GM18868 (cell line): ENCODE measurements around the gene NELFA.

ENCODE experiments used
- ATAC-seq: cut with Tn5 transposase; IDR thresholded peaks from one replicate; pipeline ENCODE4 v1.9.1; 2021; ENCODE audit warnings: mild to moderate bottlenecking, moderate library complexity; ENCODE audit not compliant: unreplicated experiment

NELFA gene

GRCh38 chr4:2008921-2009650, at the start of gene NELFA:
Gene NELFA, minus strand, starts transcription at chr4:2008974. Its CDS starts 15 bp downstream, at chr4:2008959.
- ATAC-seq = peak; percentile 82

- no peak for ATAC-seq
Observed at GRCh38 chr4:2057382-2058065, 48.8 kb upstream of the NELFA start.

DNA sequence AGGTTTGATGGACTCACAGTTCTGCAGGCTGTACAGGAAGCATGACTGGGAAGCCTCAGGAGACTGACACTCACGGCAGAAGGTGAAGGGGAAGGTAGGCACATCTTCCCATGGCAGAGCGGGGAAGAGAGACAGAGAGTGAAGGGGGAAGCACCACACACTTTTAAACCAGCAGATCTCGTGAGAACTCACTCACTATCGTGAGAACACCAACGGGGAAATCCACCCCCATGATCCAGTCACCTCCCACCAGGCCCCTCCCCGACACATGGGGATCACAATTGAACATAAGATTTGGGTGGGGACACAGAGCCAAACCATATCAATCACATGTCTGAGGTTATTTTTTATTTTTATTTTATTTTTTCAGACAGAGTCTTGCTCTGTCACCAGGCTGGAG, 45.4 kb upstream of the NELFA start:
- no peak for ATAC-seq

- ATAC-seq = no peak
Observed at GRCh38 chr4:2051086-2051485, 42.3 kb upstream of the NELFA start.

DNA sequence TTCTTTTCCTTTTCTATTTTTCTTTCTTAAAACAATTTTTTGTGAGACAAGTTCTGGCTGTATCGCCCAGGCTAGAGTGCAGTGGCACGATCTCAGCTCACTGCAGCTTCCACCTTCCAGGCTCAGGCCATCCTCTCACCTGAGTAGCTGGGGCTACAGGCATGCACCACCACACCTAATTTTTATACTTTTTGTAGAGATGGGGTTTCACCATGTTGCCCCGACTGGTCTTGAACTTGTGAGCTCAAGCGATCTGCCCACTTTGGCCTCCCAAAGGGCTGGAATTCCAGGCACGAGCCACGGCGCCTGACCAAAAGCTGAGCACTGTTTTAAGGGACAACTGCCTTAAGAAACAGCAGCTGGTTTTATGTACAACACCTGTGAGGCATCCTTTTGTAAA, 41.0 kb upstream of the NELFA start:
- ATAC-seq = no peak

DNA sequence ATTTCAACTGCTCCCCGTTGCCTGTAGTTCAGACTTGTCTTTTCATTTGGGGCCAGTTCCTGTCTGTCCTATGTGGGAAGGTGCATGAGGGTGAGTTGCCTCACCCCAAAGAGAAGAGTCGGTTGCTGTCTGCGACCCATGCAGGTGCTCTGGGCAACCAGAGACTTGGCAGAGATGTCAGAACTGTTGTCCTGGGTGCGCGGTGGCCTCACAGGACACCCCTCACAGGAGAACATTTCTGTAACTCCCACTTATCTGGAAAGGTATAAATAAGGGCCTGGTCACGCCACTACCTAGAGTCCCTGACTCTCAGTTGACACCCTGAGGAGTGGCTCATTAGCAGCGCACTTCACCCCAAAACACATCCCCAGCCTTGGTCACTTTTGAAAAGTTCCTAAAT, 40.6 kb upstream of the NELFA start:
- no peak for ATAC-seq

DNA sequence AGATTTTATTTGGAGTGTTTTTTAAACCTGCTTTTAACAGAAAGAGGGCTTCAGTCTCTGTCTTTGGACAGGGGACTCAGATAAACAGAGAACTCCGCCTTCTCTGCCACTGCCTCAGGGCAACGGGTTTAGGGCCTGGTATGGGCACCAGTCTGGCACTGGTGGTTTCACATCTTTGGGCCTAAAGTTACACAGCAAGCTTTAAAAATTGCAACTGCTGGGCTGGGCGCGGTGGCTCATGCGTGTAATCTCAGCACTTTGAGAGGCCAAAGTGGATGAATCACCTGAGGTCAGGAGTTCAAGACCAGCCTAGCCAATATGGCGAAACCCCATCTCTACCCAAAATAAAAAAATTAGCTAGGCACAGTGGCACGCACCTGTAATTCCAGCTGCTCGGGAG, 40.1 kb upstream of the NELFA start:
- no peak for ATAC-seq

DNA sequence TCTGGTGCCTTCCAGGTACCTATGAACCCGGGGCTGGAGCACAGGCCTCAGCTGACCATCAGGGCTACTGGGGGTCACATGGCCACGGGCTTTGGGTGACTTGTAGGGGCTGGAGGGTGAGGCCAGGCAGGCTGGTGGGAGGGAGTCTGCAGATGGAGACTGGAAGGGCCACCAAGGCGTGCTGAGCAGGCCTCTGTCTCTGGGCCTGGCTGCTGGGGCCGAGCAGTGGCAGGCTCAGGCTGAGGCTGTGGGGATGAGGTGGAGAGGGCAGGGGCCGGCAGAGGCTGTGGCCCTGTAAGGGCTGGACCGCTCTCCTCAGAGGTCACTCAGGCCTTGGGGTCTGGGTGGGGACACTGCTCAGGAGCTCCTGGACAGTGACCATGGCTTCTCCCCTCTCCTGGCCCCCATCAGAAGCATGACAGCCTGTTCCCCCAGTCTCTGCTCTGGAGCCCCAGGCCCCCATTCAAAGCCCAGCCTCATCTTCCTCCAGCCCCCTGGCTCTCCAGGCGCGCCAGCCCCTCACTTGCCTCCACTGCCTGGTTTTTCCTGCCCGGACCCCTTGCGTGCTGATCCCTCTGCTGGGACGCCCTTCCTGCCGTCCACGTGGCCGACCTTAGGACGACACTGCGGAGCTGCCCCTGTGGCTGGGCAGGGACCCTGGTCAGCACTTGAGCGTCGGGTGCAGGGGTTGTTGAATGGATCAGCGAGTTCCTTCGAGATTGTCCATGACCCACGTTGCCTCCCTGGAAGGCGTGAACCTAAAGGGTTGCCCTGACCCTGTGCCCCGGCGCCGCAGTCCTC, 39.2 kb upstream of the NELFA start:
- ATAC-seq = no peak

DNA sequence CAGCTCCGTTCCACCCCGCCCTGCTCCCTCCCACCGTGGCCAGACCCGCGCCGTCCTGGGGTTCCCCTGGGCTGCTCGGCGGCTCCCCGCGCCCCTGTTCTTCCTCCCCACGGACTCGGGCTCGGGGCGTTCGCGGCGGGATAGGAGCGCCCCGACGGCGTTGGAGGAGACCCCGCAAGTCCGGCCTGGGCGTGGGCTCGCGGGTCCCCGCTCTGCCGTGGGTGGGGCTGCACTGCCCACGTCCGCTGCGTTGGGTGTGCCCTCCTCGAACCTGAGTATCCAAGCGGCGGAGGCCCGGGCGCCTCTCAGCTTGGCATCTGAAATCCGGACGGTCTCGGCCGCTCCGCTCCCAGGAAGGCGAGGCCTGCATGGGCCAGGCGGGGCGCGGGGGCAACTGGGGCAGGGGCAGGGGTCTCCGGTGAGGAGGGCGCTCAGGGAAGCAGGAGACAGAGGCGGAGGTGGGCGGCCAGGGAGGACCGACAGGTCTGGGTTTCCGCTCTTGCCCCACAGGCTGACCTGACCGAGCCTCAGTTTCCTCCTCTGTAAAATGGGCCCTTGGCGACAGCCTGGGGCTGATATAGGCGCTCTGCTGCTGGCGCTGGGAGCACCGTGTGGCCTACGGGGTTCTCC, 38.4 kb upstream of the NELFA start:
- ATAC-seq = no peak

DNA sequence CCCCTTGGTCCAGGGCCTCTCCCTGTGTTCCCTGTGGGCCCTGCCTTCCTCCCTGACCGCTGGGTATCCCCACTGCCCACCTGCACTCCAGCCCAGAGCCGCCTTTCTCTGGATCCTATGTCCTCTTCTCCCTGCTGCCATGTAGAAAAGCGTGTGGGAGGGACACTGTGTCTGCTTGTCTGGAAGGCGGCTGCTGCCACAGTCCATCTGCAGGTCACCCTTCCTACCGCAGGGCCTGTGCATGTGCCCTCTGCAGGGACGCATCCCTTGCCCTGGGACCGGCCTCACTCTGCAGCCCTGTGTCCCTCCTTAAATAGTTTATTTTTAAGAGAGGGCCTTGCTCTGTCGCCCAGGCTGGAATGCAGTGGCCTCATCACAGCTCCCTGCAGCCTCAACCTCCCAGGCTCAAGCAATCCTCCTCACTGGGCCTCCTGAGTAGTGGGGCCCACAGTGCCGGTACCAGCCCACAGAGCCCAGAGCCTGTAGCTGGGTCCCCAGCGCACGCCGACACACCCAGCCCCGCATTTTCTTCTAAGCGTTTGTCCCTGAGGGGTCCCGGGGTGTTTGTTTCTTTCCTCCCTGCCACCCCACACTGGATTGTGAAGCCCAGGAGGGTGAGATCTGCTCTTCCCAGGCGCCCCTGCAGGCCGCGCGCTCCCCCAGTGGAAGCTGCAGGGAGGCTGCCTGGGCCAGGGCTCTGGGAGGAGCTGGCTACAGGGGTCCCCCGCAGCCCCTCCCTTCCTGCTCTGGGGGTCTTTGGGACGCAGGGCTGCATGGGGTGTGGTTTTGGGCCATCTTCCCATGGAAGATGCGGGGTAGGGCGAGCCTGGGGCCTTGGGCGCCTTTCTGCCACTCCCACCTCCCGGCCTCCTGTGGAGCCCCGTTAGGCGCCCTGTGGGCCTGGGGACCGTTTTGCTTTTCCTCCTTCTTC, 37.5 kb upstream of the NELFA start:
- ATAC-seq = no peak

- ATAC-seq = no peak
Observed at GRCh38 chr4:2045518-2045951, 36.8 kb upstream of the NELFA start.

- ATAC-seq = no peak
Observed at GRCh38 chr4:2044542-2045517, 36.1 kb upstream of the NELFA start.

GRCh38 chr4:2044119-2044485, 35.3 kb upstream of the NELFA start:
- no peak for ATAC-seq

- ATAC-seq = no peak
Observed at GRCh38 chr4:2043396-2044118, 34.8 kb upstream of the NELFA start.

DNA sequence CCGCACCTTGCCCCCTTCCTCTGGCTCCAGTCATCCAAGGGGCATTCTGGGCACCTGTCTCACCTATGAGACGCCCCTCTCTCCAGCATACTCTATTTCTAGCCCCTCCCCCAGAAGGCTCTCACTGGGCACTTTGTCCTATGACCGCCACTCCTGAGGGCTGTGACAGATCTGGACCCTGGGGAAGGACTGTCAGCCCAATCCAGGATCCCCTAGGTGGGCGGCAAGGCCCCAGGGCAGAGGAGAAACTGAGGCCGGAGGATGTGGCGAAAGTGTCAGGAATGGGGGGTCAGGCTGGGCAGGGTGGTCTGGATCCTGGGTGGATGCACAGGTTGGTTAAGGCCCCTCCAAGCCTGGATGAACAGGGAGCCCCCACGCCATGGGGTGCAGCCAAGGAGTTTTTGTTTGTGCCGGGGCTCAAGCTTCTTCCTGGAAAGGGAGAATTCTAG, 34.2 kb upstream of the NELFA start:
- ATAC-seq = no peak

DNA sequence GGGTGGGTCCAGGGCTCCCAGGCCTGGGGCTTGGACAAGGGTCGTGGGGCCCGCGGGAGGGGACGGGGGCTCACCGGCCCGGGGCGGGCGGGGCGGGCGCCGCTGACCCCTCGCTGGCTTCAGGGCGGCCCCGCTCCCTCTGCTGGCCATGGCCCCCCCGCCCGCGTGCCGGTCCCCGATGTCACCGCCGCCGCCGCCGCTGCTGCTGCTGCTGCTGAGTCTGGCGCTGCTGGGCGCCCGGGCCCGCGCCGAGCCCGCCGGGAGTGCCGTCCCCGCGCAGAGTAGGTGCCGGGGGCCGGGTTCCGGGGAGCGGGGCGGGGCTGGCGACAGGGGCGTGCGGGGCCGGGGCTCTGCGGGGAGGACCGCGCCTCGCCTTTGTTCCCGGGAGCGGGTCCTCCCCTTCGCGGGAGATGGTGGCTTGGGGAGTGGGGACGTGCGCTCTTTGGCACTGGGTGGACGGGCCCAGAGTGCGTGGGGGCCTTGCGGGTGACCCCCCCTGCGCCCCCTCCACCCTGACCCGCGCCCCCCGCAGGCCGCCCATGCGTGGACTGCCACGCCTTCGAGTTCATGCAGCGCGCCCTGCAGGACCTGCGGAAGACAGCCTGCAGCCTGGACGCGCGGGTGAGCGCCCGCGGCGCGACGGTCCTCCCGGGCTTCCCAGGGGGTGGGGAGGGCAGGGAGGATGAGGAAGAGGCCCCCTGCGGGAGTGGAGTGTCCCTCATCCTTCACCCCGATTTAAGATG, 33.6 kb upstream of the NELFA start:
- no peak for ATAC-seq

DNA sequence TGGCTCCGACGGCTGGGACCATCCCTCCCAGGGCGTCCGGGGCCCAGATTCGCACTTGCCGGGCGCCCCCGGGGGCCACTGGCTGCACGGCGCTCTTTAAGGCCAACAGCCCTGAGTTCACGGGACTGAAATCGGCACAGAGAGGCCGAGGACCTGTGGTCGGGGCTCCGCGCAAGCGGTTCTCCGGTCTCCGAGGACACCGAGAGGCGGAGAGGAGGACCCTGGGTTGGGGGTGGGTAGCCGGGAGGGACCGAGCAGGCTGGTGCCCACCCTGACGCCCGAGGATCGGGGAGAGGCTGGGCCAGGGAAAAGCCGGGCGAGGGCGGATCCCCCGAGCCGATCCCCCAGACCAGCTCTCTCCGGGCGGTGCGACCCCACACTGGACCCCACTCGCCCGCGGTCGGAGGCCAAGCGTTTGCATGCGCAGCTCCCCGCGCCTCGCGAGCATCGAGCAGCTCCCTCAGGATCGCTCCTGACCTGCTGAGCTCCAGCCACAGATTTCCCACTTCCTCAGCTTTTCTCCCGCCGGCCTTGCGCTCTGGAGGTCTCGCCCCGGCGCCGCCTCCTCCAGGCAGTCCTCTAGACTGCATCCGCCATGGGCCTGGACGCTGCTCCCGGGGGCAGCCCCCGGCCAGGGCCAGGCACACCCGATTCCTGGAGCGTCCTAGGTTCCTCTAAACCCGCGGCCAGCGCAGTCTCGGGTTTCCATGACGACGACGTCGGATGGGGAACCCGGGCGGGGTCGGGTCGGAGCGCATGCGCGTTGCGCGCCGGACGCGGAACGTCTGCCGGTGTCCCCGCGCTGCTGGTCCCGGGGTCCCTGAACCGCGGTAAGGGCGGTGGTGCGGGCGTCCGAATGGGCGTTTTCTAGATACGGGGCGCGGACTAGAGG, 32.7 kb upstream of the NELFA start:
- peak; percentile 70 for ATAC-seq
